HL-60 (cell line): ENCODE results near the gene SCN5A.

ENCODE experiments used
- CTCF ChIP-seq: IDR thresholded peaks from one replicate; pipeline ENCODE4 v1.5.1; 2011; ENCODE audit warnings: low read length, control low read depth, inconsistent platforms; ENCODE audit not compliant: insufficient read depth
- GABPA ChIP-seq: IDR thresholded peaks from 2 replicates; pipeline ENCODE4 v1.6.1; 2012; ENCODE audit warnings: low read depth
- POLR2AphosphoS5 ChIP-seq: IDR thresholded peaks from 2 replicates; pipeline ENCODE4 v1.6.1; 2012; ENCODE audit warnings: low read depth
- SPI1 ChIP-seq: IDR thresholded peaks from 2 replicates; pipeline ENCODE4 v1.6.1; 2012; ENCODE audit warnings: low read depth, mild to moderate bottlenecking, borderline replicate concordance
- TF ChIP-seq, protein P1 (sequence below): IDR thresholded peaks from 2 replicates; pipeline ENCODE4 v1.6.1; 2012; ENCODE audit warnings: low read depth; ENCODE audit not compliant: insufficient replicate concordance

- TF ChIP-seq CTCF (no peak), POLR2AphosphoS5 (no peak), SPI1 (no peak), GABPA (no peak)
- TF ChIP-seq, protein P1, sequence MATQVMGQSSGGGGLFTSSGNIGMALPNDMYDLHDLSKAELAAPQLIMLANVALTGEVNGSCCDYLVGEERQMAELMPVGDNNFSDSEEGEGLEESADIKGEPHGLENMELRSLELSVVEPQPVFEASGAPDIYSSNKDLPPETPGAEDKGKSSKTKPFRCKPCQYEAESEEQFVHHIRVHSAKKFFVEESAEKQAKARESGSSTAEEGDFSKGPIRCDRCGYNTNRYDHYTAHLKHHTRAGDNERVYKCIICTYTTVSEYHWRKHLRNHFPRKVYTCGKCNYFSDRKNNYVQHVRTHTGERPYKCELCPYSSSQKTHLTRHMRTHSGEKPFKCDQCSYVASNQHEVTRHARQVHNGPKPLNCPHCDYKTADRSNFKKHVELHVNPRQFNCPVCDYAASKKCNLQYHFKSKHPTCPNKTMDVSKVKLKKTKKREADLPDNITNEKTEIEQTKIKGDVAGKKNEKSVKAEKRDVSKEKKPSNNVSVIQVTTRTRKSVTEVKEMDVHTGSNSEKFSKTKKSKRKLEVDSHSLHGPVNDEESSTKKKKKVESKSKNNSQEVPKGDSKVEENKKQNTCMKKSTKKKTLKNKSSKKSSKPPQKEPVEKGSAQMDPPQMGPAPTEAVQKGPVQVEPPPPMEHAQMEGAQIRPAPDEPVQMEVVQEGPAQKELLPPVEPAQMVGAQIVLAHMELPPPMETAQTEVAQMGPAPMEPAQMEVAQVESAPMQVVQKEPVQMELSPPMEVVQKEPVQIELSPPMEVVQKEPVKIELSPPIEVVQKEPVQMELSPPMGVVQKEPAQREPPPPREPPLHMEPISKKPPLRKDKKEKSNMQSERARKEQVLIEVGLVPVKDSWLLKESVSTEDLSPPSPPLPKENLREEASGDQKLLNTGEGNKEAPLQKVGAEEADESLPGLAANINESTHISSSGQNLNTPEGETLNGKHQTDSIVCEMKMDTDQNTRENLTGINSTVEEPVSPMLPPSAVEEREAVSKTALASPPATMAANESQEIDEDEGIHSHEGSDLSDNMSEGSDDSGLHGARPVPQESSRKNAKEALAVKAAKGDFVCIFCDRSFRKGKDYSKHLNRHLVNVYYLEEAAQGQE = no peak
Measured at GRCh38 chr3:38620236-38620635, 29.3 kb downstream of the SCN5A start.
